Mesothelial cell of epicardium (in vitro differentiated cells): ENCODE data around the gene ARHGAP22. TPM values are rescaled to one million over a fixed set of nuclear protein-coding genes. Genes with fewer than 3 reads are reported as not detected.

ENCODE experiments used
- DNase-seq, 2 experiments: peaks; one replicate each; pipeline ENCODE4 v3.0.0; 2021; ENCODE audit warnings: low spot score in 2 of 2; ENCODE audit not compliant: unreplicated experiment in 2 of 2
- H3K27ac Mint-ChIP-seq: 2 replicates; pipeline ENCODE4 v1.8.0; 2021; ENCODE audit warnings: mixed read lengths
- H3K27me3 Mint-ChIP-seq: 2 replicates; pipeline ENCODE4 v1.8.0; 2021; ENCODE audit warnings: low read depth, mixed read lengths
- H3K36me3 Mint-ChIP-seq: 2 replicates; pipeline ENCODE4 v1.8.0; 2021; ENCODE audit warnings: mixed read lengths
- H3K4me1 Mint-ChIP-seq: 2 replicates; pipeline ENCODE4 v1.8.0; 2021; ENCODE audit warnings: mixed read lengths
- H3K4me3 Mint-ChIP-seq: 2 replicates; pipeline ENCODE4 v1.8.0; 2021; ENCODE audit warnings: mild to moderate bottlenecking, moderate library complexity, mixed read lengths
- H3K9me3 Mint-ChIP-seq: 2 replicates; pipeline ENCODE4 v1.8.0; 2021; ENCODE audit warnings: mixed read lengths
- total RNA-seq: library from RNA; stranded (reverse); gene quantifications from 3 replicates; pipeline ENCODE4 v1.2.1, GENCODE V29; 2021
- TF ChIP-seq, protein P1 (sequence below): fragments of 200-600 bp; sonication (generic); IDR thresholded peaks from one replicate; pipeline ENCODE4 v1.5.0; 2021; ENCODE audit warnings: antibody characterized with exemption; ENCODE audit not compliant: unreplicated experiment

Gene ARHGAP22
- total RNA-seq, 1 donor from 2014 or later, result 2.9 TPM

DNA sequence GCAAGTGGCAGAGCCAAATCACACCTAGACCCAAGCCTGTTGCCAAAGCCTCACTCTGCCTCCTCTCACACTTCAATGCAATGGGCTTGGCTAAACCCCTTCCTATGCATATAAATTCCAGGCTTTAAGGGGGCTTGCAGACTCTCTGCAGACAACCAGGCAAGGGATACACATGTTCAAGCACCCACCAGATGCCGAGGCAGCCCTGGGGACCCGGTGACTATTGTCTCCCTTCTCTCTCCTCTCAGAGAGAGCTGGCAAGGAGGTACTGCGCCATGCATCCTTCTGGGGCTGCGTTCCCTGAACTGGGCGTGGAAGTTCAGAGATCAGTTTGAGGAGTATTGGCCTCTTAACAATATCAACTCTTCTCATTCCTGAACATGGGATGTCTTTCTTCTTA lies 131.2 kb downstream of the ARHGAP22 start:
- DNase-seq, result peak in 1 of 2 experiments; percentile 21
- peaks cover 9% of the 10 kb centered on the region for H3K9me3 Mint-ChIP-seq
- no peaks in the 10 kb centered on the region for H3K27me3 Mint-ChIP-seq
- no peak overlapping the region for H3K4me3 Mint-ChIP-seq
- H3K27ac Mint-ChIP-seq, result no peak overlapping the region
- peaks cover 40% of the 10 kb centered on the region for H3K4me1 Mint-ChIP-seq
- TF ChIP-seq, protein P1, sequence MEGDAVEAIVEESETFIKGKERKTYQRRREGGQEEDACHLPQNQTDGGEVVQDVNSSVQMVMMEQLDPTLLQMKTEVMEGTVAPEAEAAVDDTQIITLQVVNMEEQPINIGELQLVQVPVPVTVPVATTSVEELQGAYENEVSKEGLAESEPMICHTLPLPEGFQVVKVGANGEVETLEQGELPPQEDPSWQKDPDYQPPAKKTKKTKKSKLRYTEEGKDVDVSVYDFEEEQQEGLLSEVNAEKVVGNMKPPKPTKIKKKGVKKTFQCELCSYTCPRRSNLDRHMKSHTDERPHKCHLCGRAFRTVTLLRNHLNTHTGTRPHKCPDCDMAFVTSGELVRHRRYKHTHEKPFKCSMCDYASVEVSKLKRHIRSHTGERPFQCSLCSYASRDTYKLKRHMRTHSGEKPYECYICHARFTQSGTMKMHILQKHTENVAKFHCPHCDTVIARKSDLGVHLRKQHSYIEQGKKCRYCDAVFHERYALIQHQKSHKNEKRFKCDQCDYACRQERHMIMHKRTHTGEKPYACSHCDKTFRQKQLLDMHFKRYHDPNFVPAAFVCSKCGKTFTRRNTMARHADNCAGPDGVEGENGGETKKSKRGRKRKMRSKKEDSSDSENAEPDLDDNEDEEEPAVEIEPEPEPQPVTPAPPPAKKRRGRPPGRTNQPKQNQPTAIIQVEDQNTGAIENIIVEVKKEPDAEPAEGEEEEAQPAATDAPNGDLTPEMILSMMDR, result no peak
- H3K36me3 Mint-ChIP-seq, result no peaks in the 10 kb centered on the region

DNA sequence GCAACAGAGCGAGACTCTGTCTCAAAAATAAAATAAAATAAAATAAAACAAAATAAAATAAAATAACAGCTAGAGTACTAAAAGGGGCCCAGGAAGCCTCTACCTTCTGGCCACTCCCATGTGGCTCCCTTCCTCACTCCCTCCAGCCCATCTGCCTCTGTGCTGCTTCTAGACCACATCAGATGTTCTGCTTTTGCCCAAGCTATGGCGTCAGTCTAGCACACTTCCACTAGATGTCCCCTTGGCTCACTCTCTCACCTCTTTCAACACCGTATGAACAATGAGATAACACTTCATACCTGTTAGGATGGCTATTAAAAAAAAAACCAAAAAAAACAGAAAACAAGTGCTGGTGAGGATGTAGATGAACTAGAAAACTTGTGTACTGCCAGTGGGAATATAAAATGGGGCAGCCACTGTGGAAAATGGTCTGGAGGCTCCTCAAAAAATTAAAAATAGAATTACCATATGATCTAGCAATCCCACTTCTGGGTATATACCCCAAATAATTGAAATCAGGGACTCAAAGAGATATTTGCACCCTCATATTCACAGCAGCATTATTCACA lies 132.3 kb downstream of the ARHGAP22 start:
- TF ChIP-seq, protein P1, result no peak
- DNase-seq, result peak in 1 of 2 experiments; percentile 1
- H3K4me1 Mint-ChIP-seq, result peaks cover 47% of the 10 kb centered on the region

DNA sequence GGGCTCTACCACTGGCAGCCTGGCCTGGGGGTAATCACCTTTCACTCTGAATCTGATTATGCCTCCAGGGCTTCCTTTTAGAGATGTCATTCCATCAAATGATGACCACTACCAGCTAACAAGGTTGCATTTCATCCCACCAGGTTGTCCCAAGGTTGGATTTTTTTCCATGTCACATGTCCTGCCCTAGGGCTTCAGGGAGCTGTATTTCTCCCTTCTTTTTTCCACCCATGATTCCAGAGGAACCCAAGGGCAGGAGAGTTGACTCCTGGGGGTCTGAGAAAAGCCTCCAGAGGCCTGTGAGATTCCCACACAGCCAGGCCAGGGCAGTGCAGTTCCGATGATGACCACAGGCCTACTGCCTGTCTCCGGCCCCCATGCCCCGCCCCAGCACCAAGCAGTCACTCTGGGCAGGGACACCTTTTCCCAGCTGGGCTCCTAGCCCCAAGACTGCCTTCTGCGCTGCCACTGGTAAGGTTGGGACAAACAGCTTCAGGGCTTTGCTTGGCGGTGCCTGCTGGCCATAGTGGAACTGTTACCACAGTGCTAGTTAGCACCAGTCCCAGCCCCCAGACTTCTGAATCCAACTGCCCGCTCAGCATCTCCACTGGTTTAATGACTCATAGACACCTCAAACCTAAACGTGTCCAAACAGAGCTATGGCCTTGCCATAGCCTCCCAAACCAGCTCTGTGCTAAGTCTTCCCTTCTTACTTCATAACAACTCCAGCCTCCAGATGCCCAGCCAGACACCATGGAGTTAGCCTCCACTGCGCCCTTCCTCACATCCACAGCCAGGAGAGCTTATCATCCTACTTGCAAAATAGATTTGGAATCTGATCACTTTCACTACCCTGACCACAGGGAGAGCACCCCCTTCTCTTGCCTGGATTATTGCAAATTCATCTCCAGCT lies 133.7 kb downstream of the ARHGAP22 start:
- no peak overlapping the region for H3K4me3 Mint-ChIP-seq
- H3K27me3 Mint-ChIP-seq, result no peaks in the 10 kb centered on the region
- H3K36me3 Mint-ChIP-seq, result no peaks in the 10 kb centered on the region
- TF ChIP-seq, protein P1, result no peak
- peaks cover 37% of the 10 kb centered on the region for H3K4me1 Mint-ChIP-seq
- peaks cover 9% of the 10 kb centered on the region for H3K9me3 Mint-ChIP-seq
- no peak overlapping the region for H3K27ac Mint-ChIP-seq
- DNase-seq, result peak in 1 of 2 experiments; percentile 24

More for the DNA sequence above, 132.3 kb downstream of the ARHGAP22 start:
- no peak overlapping the region for H3K27ac Mint-ChIP-seq
- peaks cover 9% of the 10 kb centered on the region for H3K9me3 Mint-ChIP-seq
- no peaks in the 10 kb centered on the region for H3K27me3 Mint-ChIP-seq
- no peak overlapping the region for H3K4me3 Mint-ChIP-seq
- no peaks in the 10 kb centered on the region for H3K36me3 Mint-ChIP-seq

DNA sequence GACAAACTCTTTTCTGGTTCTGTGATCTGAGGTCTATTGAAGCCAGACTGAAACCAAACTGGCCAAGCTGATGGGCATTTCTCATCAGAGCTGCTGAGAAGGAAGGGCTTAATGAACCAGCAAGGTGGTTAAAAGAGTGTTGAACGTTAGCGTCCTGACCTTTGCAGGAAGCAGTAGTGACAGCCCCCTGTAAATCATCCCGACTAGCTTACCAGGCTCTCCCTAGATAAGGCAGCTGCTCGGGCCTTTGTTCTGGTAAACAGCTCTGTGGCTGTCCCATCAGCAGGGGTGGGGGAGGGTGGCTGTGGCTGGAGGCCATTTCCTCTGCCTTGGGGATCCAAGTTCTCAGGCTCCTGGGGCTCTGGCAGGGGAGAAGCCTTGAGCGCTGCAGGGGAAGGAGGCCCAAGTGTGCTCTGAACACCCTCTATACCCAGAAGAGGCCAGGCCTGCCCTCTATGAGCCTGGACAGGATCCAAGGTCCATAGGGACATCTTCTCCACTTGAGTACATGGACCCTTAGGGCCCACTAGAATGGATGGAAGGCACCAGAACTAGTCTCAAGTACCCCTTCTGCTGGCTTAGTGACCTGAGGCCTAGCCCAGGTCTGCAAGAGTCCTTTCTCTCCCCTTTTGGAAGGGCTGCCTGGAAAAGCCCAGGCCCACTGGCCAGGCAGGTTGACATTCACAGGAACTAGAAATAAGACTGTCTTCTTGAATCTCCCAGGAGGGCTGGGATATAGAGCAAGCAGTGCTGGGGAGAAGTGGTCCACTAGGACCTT lies 134.6 kb downstream of the ARHGAP22 start:
- TF ChIP-seq, protein P1, result no peak
- no peaks in the 10 kb centered on the region for H3K27me3 Mint-ChIP-seq
- peaks cover 9% of the 10 kb centered on the region for H3K9me3 Mint-ChIP-seq
- DNase-seq, result peak; percentile 18 to 45
- no peak overlapping the region for H3K4me3 Mint-ChIP-seq
- H3K36me3 Mint-ChIP-seq, result no peaks in the 10 kb centered on the region
- H3K4me1 Mint-ChIP-seq, result peaks cover 36% of the 10 kb centered on the region
- H3K27ac Mint-ChIP-seq, result peak overlapping the region; percentile 48

DNA sequence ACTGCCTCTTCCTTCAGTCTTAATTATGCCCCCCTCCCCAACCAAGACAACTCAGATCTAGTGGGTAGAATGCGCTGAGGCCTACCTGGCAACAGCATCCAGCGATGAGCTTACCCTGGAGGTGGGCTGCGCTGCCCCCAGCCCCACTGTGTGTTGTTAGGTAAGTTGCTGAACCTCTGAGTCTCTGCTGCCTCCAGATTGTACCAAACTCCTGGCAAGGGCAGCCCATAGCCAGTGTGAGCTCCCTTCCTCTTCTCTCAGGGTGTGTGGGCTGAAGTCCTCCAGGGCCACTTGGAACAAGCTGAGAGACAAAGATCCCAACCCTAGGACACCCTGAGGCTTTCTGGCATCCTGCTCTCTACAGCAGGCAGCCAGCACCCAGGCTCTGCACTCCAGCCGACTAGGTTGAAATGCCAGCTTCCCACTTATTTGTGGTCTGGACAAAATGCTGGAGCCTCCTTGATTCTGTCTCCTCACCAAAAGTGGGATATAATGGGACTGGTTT lies 135.3 kb downstream of the ARHGAP22 start:
- Mint-ChIP-seq H3K4me1 (peaks cover 36% of the 10 kb centered on the region), H3K4me3 (no peak overlapping the region), H3K9me3 (peaks cover 9% of the 10 kb centered on the region), H3K27ac (peak overlapping the region; percentile 48), H3K27me3 (no peaks in the 10 kb centered on the region), H3K36me3 (no peaks in the 10 kb centered on the region)
- TF ChIP-seq, protein P1, result no peak
- peak in 1 of 2 experiments; percentile 34 for DNase-seq
